SK-N-SH (cell line): ENCODE results near the gene PRKN. TPM values are rescaled to one million over a fixed set of nuclear protein-coding genes. Genes with fewer than 3 reads are reported as not detected.

Experiments
- CTCF ChIA-PET: fragments of 300-600, 350-600 bp; formaldehyde crosslinking; extraction: SDS; loops from one replicate; lab custom pipeline; 2021; lab: Yijun Ruan, JAX
- POLR2A ChIA-PET: fragments of 350-600 bp; sonication (Branson Sonifier 250); formaldehyde crosslinking; extraction: SDS; loops from one replicate; lab custom pipeline; 2020; ENCODE audit warnings: antibody characterized with exemption, inconsistent platforms; lab: Yijun Ruan, JAX
- DNase-seq: peaks from one replicate; pipeline ENCODE4 v3.0.0; 2012
- H2AFZ ChIP-seq: fragments of 200-600 bp; sonication (generic); 2 replicates; pipeline ENCODE4 v1.8.1; 2016; ENCODE audit warnings: antibody characterized with exemption, mild to moderate bottlenecking, low read depth
- H3F3A ChIP-seq: fragments of 200-600 bp; sonication (generic); replicated peaks from 2 replicates; pipeline ENCODE3; 2016; ENCODE audit warnings: antibody characterized with exemption, mild to moderate bottlenecking; ENCODE audit not compliant: insufficient read depth
- H3K27ac ChIP-seq, 2 experiments: fragments of 200-500 bp in 1 of 2; fragments of 200-600 bp in 1 of 2; sonication (Bioruptor generic) in 1 of 2; sonication (generic), shearing (Covaris generic) in 1 of 2; 2 replicates each; pipeline versions ENCODE4 v1.5.1 to v1.6.1; 2014 to 2016; ENCODE audit warnings: low read depth in 2 of 2, inconsistent platforms in 1 of 2, low read length in 1 of 2, mild to moderate bottlenecking in 1 of 2, mixed read lengths in 1 of 2
- H3K27me3 ChIP-seq: fragments of 200-600 bp; sonication (generic), shearing (Covaris generic); 2 replicates; pipeline ENCODE4 v1.6.1; 2016; ENCODE audit warnings: mixed run types; ENCODE audit not compliant: insufficient read depth
- H3K36me3 ChIP-seq, 2 experiments: fragments of 200-500 bp in 1 of 2; fragments of 200-600 bp in 1 of 2; sonication (Bioruptor generic) in 1 of 2; sonication (generic) in 1 of 2; replicated peaks in 1 of 2; 2 replicates each; pipeline versions ENCODE3 to v1.5.1; 2014 to 2016; ENCODE audit warnings: low read length in 1 of 2, mild to moderate bottlenecking in 1 of 2; ENCODE audit not compliant: insufficient read depth in 2 of 2, control insufficient read depth in 1 of 2
- H3K4me1 ChIP-seq, 2 experiments: fragments of 200-500 bp in 1 of 2; fragments of 200-600 bp in 1 of 2; sonication (Bioruptor generic) in 1 of 2; sonication (generic), shearing (Covaris generic) in 1 of 2; 2 replicates each; pipeline versions ENCODE4 v1.5.1 to v1.6.1; 2014 to 2016; ENCODE audit warnings: low read depth in 1 of 2, low read length in 1 of 2, mixed run types in 1 of 2; ENCODE audit not compliant: insufficient read depth in 2 of 2, control insufficient read depth in 1 of 2
- H3K4me2 ChIP-seq: fragments of 200-600 bp; sonication (generic), shearing (Covaris generic); 2 replicates; pipeline ENCODE4 v1.6.1; 2017; ENCODE audit warnings: mixed run types
- H3K4me3 ChIP-seq, 2 experiments: fragments of 200-500 bp in 1 of 2; fragments of 200-600 bp in 1 of 2; sonication (Bioruptor generic) in 1 of 2; sonication (generic), shearing (Covaris generic) in 1 of 2; 2 replicates each; pipeline versions ENCODE4 v1.5.1 to v1.8.1; 2014 to 2016; ENCODE audit warnings: low read depth in 2 of 2, inconsistent platforms in 1 of 2, low read length in 1 of 2, mild to moderate bottlenecking in 1 of 2, mixed read lengths in 1 of 2, moderate library complexity in 1 of 2
- H3K79me2 ChIP-seq: fragments of 200-600 bp; sonication (generic); 2 replicates; pipeline ENCODE4 v1.8.1; 2017; ENCODE audit warnings: mild to moderate bottlenecking; ENCODE audit not compliant: insufficient read depth
- H3K9ac ChIP-seq: fragments of 200-600 bp; sonication (generic); 2 replicates; pipeline ENCODE4 v1.6.1; 2017; ENCODE audit warnings: mixed run types
- H3K9me2 ChIP-seq: fragments of 200-600 bp; sonication (generic); 2 replicates; pipeline ENCODE4 v1.6.1; 2017; ENCODE audit warnings: mixed run types
- H3K9me3 ChIP-seq: fragments of 200-600 bp; sonication (generic); 2 replicates; pipeline ENCODE4 v1.6.1; 2017; ENCODE audit warnings: mixed run types, mild to moderate bottlenecking, moderate library complexity
- H4K20me1 ChIP-seq: fragments of 200-600 bp; sonication (generic); 2 replicates; pipeline ENCODE4 v1.6.1; 2017; ENCODE audit warnings: mild to moderate bottlenecking, mixed run types; ENCODE audit not compliant: insufficient read depth
- CHD2 ChIP-seq: fragments of 150-350 bp; IDR thresholded peaks from 2 replicates; pipeline ENCODE4 v1.6.1; 2018; ENCODE audit warnings: low read length; ENCODE audit not compliant: partially characterized antibody
- ELF1 ChIP-seq: IDR thresholded peaks from 2 replicates; pipeline ENCODE4 v1.4.0; 2012
- FOXM1 ChIP-seq: IDR thresholded peaks from 2 replicates; pipeline ENCODE4 v1.4.0; 2012; ENCODE audit warnings: low read depth, mild to moderate bottlenecking
- GATA2 ChIP-seq: sonication (generic); formaldehyde crosslinking; IDR thresholded peaks from 2 replicates; pipeline ENCODE4 v1.5.0; 2020; ENCODE audit warnings: mild to moderate bottlenecking, missing genetic modification reagents
- MEF2A ChIP-seq: IDR thresholded peaks from 2 replicates; pipeline ENCODE4 v1.4.0; 2012; ENCODE audit warnings: low read depth, borderline replicate concordance
- NFIC ChIP-seq: IDR thresholded peaks from 2 replicates; pipeline ENCODE4 v1.4.0; 2012; ENCODE audit warnings: borderline replicate concordance
- POLR2AphosphoS5 ChIP-seq: IDR thresholded peaks from 2 replicates; pipeline ENCODE4 v1.6.1; 2012; ENCODE audit warnings: low read depth, low read length
- RCOR1 ChIP-seq: fragments of 150-350 bp; IDR thresholded peaks from 2 replicates; pipeline ENCODE4 v1.6.1; 2017; ENCODE audit warnings: antibody characterized with exemption, low read length
- SIN3A ChIP-seq: IDR thresholded peaks from 2 replicates; pipeline ENCODE4 v1.6.1; 2012; ENCODE audit warnings: low read depth, mild to moderate bottlenecking, low read length, moderate library complexity, borderline replicate concordance
- SMC3 ChIP-seq: IDR thresholded peaks from 2 replicates; pipeline ENCODE4 v1.6.1; 2012; ENCODE audit warnings: low read depth, low read length, improper control_type of control experiment
- TCF12 ChIP-seq: IDR thresholded peaks from 2 replicates; pipeline ENCODE4 v1.4.0; 2012
- YY1 ChIP-seq: IDR thresholded peaks from 2 replicates; pipeline ENCODE4 v1.4.0; 2012; ENCODE audit warnings: low read depth, mild to moderate bottlenecking
- WGBS: methylation state at CpG from one replicate; pipeline ENCODE4 v1.1.6; 2017; ENCODE audit warnings: low lambda C conversion rate; 5-methylcytosine and 5-hydroxymethylcytosine counted together
- polyA plus RNA-seq, 3 experiments: library from polyadenylated mRNA; depleted of rRNA; stranded (reverse); fragments of >200 nt; gene quantifications; 2 replicates each; pipeline ENCODE4 v1.2.3, GENCODE V29; 2012
- TF ChIP-seq, protein P1 (sequence below): IDR thresholded peaks from 2 replicates; pipeline ENCODE4 v1.4.0; 2012; ENCODE audit warnings: low read depth
- TF ChIP-seq, protein P2 (sequence below): IDR thresholded peaks from 2 replicates; pipeline ENCODE4; 2012
- TF ChIP-seq, protein P3 (sequence below): fragments of 150-350 bp; IDR thresholded peaks from 2 replicates; pipeline ENCODE4 v1.6.1; 2017; ENCODE audit warnings: antibody characterized with exemption, low read length, low read depth, borderline replicate concordance
- TF ChIP-seq, protein P4 (sequence below): IDR thresholded peaks from 2 replicates; pipeline ENCODE4 v1.6.1; 2012; ENCODE audit warnings: mild to moderate bottlenecking, low read depth, low read length, moderate library complexity

The PRKN gene
- polyA plus RNA-seq, 1 of the 3 experiments (the other 2 are of a cell fraction), result 0.76 TPM

DNA sequence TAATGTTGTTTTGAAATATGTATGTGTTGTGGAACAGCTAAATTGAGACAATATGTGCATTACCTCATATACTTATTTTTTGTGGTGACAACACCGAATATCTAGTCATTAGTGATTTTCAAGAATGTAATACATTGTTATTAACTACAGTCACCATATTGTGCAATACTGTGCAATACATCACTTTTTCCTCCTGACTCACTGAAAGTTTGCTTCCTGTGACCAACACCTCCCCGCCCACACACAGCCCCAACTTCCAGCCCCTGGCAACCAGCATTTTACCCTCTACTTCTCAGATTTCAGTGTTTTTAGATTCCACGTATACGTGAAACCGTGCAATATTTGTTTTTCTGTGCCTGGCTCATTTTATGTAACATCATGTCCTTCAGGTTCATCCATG is 627.9 kb downstream of the PRKN start:
- Histone ChIP-seq H3K4me1 (no peaks in the 10 kb centered on the region), H2AFZ (no peak overlapping the region), H4K20me1 (no peaks in the 10 kb centered on the region), H3K9me2 (no peaks in the 10 kb centered on the region), H3K9ac (no peak overlapping the region), H3F3A (no peaks in the 10 kb centered on the region), H3K4me3 (no peak overlapping the region), H3K9me3 (no peaks in the 10 kb centered on the region), H3K27ac (no peak overlapping the region), H3K36me3 (no peaks in the 10 kb centered on the region), H3K4me2 (no peak overlapping the region), H3K27me3 (no peaks in the 10 kb centered on the region), H3K79me2 (no peaks in the 10 kb centered on the region)
- POLR2A ChIA-PET, result no interaction called here
- 42% methylated on average over 5 of the region's 5 CpGs for WGBS
- TF ChIP-seq GATA2 (CRISPR knock-in tag) (no peak), POLR2AphosphoS5 (no peak), NFIC (no peak), SIN3A (no peak), YY1 (no peak), ELF1 (no peak), FOXM1 (no peak)
- TF ChIP-seq, protein P1, sequence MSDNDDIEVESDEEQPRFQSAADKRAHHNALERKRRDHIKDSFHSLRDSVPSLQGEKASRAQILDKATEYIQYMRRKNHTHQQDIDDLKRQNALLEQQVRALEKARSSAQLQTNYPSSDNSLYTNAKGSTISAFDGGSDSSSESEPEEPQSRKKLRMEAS, result no peak
- TF ChIP-seq, protein P2, sequence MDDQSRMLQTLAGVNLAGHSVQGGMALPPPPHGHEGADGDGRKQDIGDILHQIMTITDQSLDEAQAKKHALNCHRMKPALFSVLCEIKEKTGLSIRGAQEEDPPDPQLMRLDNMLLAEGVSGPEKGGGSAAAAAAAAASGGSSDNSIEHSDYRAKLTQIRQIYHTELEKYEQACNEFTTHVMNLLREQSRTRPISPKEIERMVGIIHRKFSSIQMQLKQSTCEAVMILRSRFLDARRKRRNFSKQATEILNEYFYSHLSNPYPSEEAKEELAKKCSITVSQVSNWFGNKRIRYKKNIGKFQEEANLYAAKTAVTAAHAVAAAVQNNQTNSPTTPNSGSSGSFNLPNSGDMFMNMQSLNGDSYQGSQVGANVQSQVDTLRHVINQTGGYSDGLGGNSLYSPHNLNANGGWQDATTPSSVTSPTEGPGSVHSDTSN, result no peak
- TF ChIP-seq, protein P3, sequence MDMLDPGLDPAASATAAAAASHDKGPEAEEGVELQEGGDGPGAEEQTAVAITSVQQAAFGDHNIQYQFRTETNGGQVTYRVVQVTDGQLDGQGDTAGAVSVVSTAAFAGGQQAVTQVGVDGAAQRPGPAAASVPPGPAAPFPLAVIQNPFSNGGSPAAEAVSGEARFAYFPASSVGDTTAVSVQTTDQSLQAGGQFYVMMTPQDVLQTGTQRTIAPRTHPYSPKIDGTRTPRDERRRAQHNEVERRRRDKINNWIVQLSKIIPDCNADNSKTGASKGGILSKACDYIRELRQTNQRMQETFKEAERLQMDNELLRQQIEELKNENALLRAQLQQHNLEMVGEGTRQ, result no peak
- CTCF ChIA-PET, result no interaction called here
- no peak for DNase-seq

DNA sequence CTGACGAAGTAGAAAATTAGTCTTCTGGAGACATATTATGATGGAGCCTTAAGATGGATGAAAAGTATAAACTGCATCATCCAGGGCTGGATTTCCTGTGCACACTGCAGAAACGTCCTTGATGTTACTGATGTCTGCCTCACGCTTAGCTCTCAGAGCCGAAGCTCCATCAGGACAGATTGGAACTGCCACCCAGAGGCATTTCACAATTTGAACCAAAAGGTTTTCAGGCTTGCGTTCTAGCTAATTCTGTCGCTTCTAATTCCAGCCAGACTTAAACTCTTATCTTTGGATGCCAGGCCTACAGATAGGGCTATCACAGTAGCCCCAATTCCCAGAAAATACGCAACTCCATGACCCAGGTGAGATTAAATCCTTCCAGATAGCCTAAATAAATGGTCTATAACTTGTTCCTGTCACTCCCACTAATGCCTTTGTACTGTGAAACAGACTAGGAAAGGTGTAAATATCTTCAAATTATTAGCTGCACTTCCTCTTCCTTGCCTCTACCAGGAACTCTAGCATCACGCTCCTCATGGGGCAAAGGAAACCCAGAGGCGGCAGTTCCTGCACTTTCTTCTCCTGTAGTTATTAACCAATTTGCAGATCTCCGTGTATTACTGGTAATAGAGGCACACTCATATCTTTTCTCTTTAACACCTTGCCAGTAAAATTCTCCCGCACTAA is 634.6 kb downstream of the PRKN start:
- Histone ChIP-seq H4K20me1 (no peaks in the 10 kb centered on the region), H3K9me3 (no peaks in the 10 kb centered on the region), H3F3A (no peaks in the 10 kb centered on the region), H3K4me1 (peaks cover 0 to 2% of the 10 kb centered on the region in 2 experiments; a peak in 1 of 4 replicates), H3K27ac (no peak overlapping the region), H3K36me3 (no peaks in the 10 kb centered on the region), H3K4me2 (no peak overlapping the region), H3K27me3 (no peaks in the 10 kb centered on the region), H3K9me2 (no peaks in the 10 kb centered on the region), H2AFZ (no peak overlapping the region), H3K4me3 (no peak overlapping the region), H3K9ac (no peak overlapping the region), H3K79me2 (no peaks in the 10 kb centered on the region)
- no peak for DNase-seq
- CTCF ChIA-PET, result interaction anchor here (1.0 to 1.6 kb wide), 2 partner anchors 11 to 16 kb away, joined by 3 to 5 read pairs; no protein-coding TSS in a partner anchor
- POLR2A ChIA-PET, result no interaction called here
- no peak for TF ChIP-seq GATA2 (CRISPR knock-in tag)
- TF ChIP-seq CHD2, result no peak
- no peak for TF ChIP-seq RCOR1
- TF ChIP-seq NFIC, result no peak
- TF ChIP-seq FOXM1, result no peak
- TF ChIP-seq MEF2A, result no peak
- TF ChIP-seq SMC3, result no peak
- TF ChIP-seq, protein P4, sequence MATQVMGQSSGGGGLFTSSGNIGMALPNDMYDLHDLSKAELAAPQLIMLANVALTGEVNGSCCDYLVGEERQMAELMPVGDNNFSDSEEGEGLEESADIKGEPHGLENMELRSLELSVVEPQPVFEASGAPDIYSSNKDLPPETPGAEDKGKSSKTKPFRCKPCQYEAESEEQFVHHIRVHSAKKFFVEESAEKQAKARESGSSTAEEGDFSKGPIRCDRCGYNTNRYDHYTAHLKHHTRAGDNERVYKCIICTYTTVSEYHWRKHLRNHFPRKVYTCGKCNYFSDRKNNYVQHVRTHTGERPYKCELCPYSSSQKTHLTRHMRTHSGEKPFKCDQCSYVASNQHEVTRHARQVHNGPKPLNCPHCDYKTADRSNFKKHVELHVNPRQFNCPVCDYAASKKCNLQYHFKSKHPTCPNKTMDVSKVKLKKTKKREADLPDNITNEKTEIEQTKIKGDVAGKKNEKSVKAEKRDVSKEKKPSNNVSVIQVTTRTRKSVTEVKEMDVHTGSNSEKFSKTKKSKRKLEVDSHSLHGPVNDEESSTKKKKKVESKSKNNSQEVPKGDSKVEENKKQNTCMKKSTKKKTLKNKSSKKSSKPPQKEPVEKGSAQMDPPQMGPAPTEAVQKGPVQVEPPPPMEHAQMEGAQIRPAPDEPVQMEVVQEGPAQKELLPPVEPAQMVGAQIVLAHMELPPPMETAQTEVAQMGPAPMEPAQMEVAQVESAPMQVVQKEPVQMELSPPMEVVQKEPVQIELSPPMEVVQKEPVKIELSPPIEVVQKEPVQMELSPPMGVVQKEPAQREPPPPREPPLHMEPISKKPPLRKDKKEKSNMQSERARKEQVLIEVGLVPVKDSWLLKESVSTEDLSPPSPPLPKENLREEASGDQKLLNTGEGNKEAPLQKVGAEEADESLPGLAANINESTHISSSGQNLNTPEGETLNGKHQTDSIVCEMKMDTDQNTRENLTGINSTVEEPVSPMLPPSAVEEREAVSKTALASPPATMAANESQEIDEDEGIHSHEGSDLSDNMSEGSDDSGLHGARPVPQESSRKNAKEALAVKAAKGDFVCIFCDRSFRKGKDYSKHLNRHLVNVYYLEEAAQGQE, result no peak
- TF ChIP-seq TCF12, result no peak
- WGBS, result 71% methylated on average over 11 of the region's 11 CpGs
